Mammary epithelial cell (primary cell): Measurements from ENCODE around the gene SMC6.

Experiments
- EZH2 ChIP-seq: IDR thresholded peaks from 2 replicates; pipeline ENCODE4 v1.6.1; 2012; ENCODE audit warnings: low read length, inconsistent platforms, borderline replicate concordance
- TF ChIP-seq, protein P1 (sequence below), 2 donors: IDR thresholded peaks in 1 of 2; conservative IDR thresholded peaks in 1 of 2; 2 replicates each; pipeline ENCODE4 v1.5.1; 2011 to 2012; ENCODE audit warnings: inconsistent platforms in 2 of 2, low read length in 2 of 2, mild to moderate bottlenecking in 2 of 2, control low read depth in 1 of 2, low read depth in 1 of 2; ENCODE audit not compliant: insufficient read depth in 1 of 2; ENCODE audit errors: extremely low read depth in 1 of 2

GRCh38 chr2:17710547-17711248 is 42.9 kb downstream of the SMC6 start:
- TF ChIP-seq, protein P1, sequence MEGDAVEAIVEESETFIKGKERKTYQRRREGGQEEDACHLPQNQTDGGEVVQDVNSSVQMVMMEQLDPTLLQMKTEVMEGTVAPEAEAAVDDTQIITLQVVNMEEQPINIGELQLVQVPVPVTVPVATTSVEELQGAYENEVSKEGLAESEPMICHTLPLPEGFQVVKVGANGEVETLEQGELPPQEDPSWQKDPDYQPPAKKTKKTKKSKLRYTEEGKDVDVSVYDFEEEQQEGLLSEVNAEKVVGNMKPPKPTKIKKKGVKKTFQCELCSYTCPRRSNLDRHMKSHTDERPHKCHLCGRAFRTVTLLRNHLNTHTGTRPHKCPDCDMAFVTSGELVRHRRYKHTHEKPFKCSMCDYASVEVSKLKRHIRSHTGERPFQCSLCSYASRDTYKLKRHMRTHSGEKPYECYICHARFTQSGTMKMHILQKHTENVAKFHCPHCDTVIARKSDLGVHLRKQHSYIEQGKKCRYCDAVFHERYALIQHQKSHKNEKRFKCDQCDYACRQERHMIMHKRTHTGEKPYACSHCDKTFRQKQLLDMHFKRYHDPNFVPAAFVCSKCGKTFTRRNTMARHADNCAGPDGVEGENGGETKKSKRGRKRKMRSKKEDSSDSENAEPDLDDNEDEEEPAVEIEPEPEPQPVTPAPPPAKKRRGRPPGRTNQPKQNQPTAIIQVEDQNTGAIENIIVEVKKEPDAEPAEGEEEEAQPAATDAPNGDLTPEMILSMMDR (conservative IDR thresholded peaks at IDR 0.05 in 1 of 2, IDR thresholded peaks at IDR 0.05 in 1 of 2; ENCODE audit: extremely low read depth in 1 of 2, insufficient read depth in 1 of 2, low read depth in 1 of 2, low read length in 2 of 2) = no peak
- TF ChIP-seq EZH2 = no peak
